H9 (cell line): ENCODE data around the gene PCDHGC3. TPM values are rescaled to one million over a fixed set of nuclear protein-coding genes. Genes with fewer than 3 reads are reported as not detected.

Source experiments
- DNase-seq: peaks from one replicate; pipeline ENCODE4 v3.0.0-alpha.2; 2017
- H2AFZ ChIP-seq: one replicate; pipeline ENCODE4 v1.6.1; 2013; ENCODE audit warnings: mild to moderate bottlenecking, low read length, control low read depth, moderate library complexity
- H2AK5ac ChIP-seq: 2 replicates; pipeline ENCODE4 v1.6.1; 2013; ENCODE audit warnings: low read length, control low read depth, mixed read lengths; ENCODE audit not compliant: insufficient read length
- H2BK120ac ChIP-seq: one replicate; pipeline ENCODE4 v1.6.1; 2013; ENCODE audit warnings: low read depth, mild to moderate bottlenecking, low read length, control low read depth, inconsistent platforms; ENCODE audit not compliant: poor library complexity, severe bottlenecking
- H2BK12ac ChIP-seq: 2 replicates; pipeline ENCODE4 v1.6.1; 2013; ENCODE audit warnings: low read length, control low read depth, mixed read lengths, low read depth; ENCODE audit not compliant: insufficient read length
- H2BK15ac ChIP-seq: 2 replicates; pipeline ENCODE4 v1.6.1; 2013; ENCODE audit warnings: low read depth, low read length, control low read depth
- H2BK20ac ChIP-seq: one replicate; pipeline ENCODE4 v1.6.1; 2013; ENCODE audit warnings: low read depth, mild to moderate bottlenecking, low read length, control low read depth, inconsistent platforms; ENCODE audit not compliant: poor library complexity, severe bottlenecking
- H2BK5ac ChIP-seq: 2 replicates; pipeline ENCODE4 v1.6.1; 2013; ENCODE audit warnings: low read length, control low read depth, mixed read lengths; ENCODE audit not compliant: insufficient read length
- H3K14ac ChIP-seq: 2 replicates; pipeline ENCODE4 v1.6.1; 2013; ENCODE audit warnings: low read length, control low read depth; ENCODE audit not compliant: insufficient read depth
- H3K18ac ChIP-seq: 2 replicates; pipeline ENCODE4 v1.6.1; 2013; ENCODE audit warnings: low read depth, mild to moderate bottlenecking, mixed read lengths, low read length, control low read depth; ENCODE audit not compliant: insufficient read length
- H3K23ac ChIP-seq: 2 replicates; pipeline ENCODE4 v1.6.1; 2013; ENCODE audit warnings: low read length, control low read depth, mixed read lengths, low read depth; ENCODE audit not compliant: insufficient read length
- H3K23me2 ChIP-seq: 2 replicates; pipeline ENCODE4 v1.6.1; 2013; ENCODE audit warnings: low read depth, mild to moderate bottlenecking, mixed read lengths, low read length, control low read depth; ENCODE audit not compliant: insufficient read length, poor library complexity, severe bottlenecking
- H3K27ac ChIP-seq: 2 replicates; pipeline ENCODE4 v1.5.1; 2013; ENCODE audit warnings: low read length, control low read depth, mixed read lengths, low read depth; ENCODE audit not compliant: insufficient read length
- H3K27me3 ChIP-seq: 2 replicates; pipeline ENCODE4 v1.6.1; 2013; ENCODE audit warnings: low read length, control low read depth, inconsistent platforms; ENCODE audit not compliant: insufficient read depth
- H3K4ac ChIP-seq: 2 replicates; pipeline ENCODE4 v1.6.1; 2013; ENCODE audit warnings: low read depth, mild to moderate bottlenecking, control low read depth, inconsistent platforms, low read length, moderate library complexity
- H3K4me1 ChIP-seq: 2 replicates; pipeline ENCODE4 v1.6.1; 2013; ENCODE audit warnings: low read length, control low read depth, inconsistent platforms; ENCODE audit not compliant: insufficient read depth
- H3K4me2 ChIP-seq: 2 replicates; pipeline ENCODE4 v1.6.1; 2013; ENCODE audit warnings: low read length, control low read depth, mixed read lengths; ENCODE audit not compliant: insufficient read length, insufficient read depth
- H3K56ac ChIP-seq: 2 replicates; pipeline ENCODE4 v1.6.1; 2013; ENCODE audit warnings: low read depth, mild to moderate bottlenecking, mixed read lengths, low read length, control low read depth; ENCODE audit not compliant: insufficient read length
- H3K79me1 ChIP-seq: 2 replicates; pipeline ENCODE4 v1.6.1; 2013; ENCODE audit warnings: low read depth, mild to moderate bottlenecking, moderate library complexity, low read length, control low read depth, inconsistent platforms; ENCODE audit not compliant: insufficient read depth, poor library complexity, severe bottlenecking
- H3K79me2 ChIP-seq: 2 replicates; pipeline ENCODE4 v1.6.1; 2013; ENCODE audit warnings: low read length, control low read depth, inconsistent platforms; ENCODE audit not compliant: insufficient read depth
- H3K9ac ChIP-seq: 2 replicates; pipeline ENCODE4 v1.6.1; 2013; ENCODE audit warnings: low read length, control low read depth, mixed read lengths; ENCODE audit not compliant: insufficient read length; ENCODE audit errors: extremely low read depth
- H3K9me3 ChIP-seq: one replicate; pipeline ENCODE4 v1.6.1; 2013; ENCODE audit warnings: low read depth, low read length, inconsistent platforms; ENCODE audit not compliant: control insufficient read depth
- H3T11ph ChIP-seq: one replicate; pipeline ENCODE4 v1.6.1; 2013; ENCODE audit warnings: mild to moderate bottlenecking, low read length, control low read depth, inconsistent platforms
- H4K20me1 ChIP-seq: one replicate; pipeline ENCODE4 v1.6.1; 2013; ENCODE audit not compliant: control insufficient read depth, insufficient read length, insufficient read depth
- H4K5ac ChIP-seq: 2 replicates; pipeline ENCODE4 v1.6.1; 2013; ENCODE audit warnings: low read depth, mild to moderate bottlenecking, mixed read lengths, low read length, control low read depth; ENCODE audit not compliant: insufficient read length
- H4K8ac ChIP-seq: replicated peaks from 2 replicates; pipeline ENCODE4 v1.6.1; 2013; ENCODE audit warnings: low read length, control low read depth, mixed read lengths, low read depth; ENCODE audit not compliant: insufficient read length
- H4K91ac ChIP-seq: 2 replicates; pipeline ENCODE4 v1.6.1; 2013; ENCODE audit warnings: low read depth, mild to moderate bottlenecking, moderate library complexity, mixed read lengths, low read length, control low read depth; ENCODE audit not compliant: insufficient read length
- H3K27ac Mint-ChIP-seq, 3 experiments: 2 replicates in 2 of 3; 3 replicates in 1 of 3; pipeline ENCODE4 v1.8.0; 2020 to 2021; ENCODE audit warnings: mixed read lengths in 3 of 3, mild to moderate bottlenecking in 1 of 3, moderate library complexity in 1 of 3
- H3K27me3 Mint-ChIP-seq: 2 replicates; pipeline ENCODE4 v1.8.0; 2021; ENCODE audit warnings: low read depth, mild to moderate bottlenecking, moderate library complexity, mixed read lengths
- H3K36me3 Mint-ChIP-seq, 3 experiments: 2 replicates in 2 of 3; 3 replicates in 1 of 3; pipeline ENCODE4 v1.8.0; 2020 to 2021; ENCODE audit warnings: low read depth in 3 of 3, mixed read lengths in 3 of 3; ENCODE audit not compliant: insufficient read depth in 1 of 3
- H3K4me1 Mint-ChIP-seq, 2 experiments: 2 replicates each; pipeline ENCODE4 v1.8.0; 2020; ENCODE audit warnings: mixed read lengths in 2 of 2
- H3K4me3 Mint-ChIP-seq, 2 experiments: 2 replicates in 1 of 2; 3 replicates in 1 of 2; pipeline ENCODE4 v1.8.0; 2020 to 2021; ENCODE audit warnings: mild to moderate bottlenecking in 2 of 2, mixed read lengths in 2 of 2, moderate library complexity in 1 of 2
- H3K9me3 Mint-ChIP-seq, 2 experiments: 2 replicates in 1 of 2; 3 replicates in 1 of 2; pipeline ENCODE4 v1.8.0; 2020; ENCODE audit warnings: mild to moderate bottlenecking in 2 of 2, mixed read lengths in 2 of 2, moderate library complexity in 1 of 2
- CTCF ChIP-seq: fragments of 200-600 bp; sonication (generic); conservative IDR thresholded peaks from 3 replicates; pipeline ENCODE4 v1.8.0; 2021; ENCODE audit warnings: antibody characterized with exemption, mild to moderate bottlenecking
- WGBS: extraction: QIAGEN DNeasy Blood & Tissue Kit; methylation state at CpG from one replicate; pipeline ENCODE4 v1.1.7; 2013; ENCODE audit warnings: missing lambda C conversion rate, low lambda C conversion rate, mixed read lengths; ENCODE audit not compliant: insufficient read length; ENCODE audit errors: extremely low coverage; 5-methylcytosine and 5-hydroxymethylcytosine counted together
- total RNA-seq: library from RNA; stranded (reverse); gene quantifications from 2 replicates; pipeline ENCODE4 v1.2.1, GENCODE V29; 2021

The PCDHGC3 gene
- total RNA-seq, 1 experiment from 2014 or later = 19.8 TPM

- no CpG with 5 or more reads among the region's 10 CpGs for WGBS
- no peaks in the 10 kb centered on the region for H4K20me1 ChIP-seq
- H4K8ac ChIP-seq = no peak overlapping the region
- H2BK20ac ChIP-seq = no peak overlapping the region
- Mint-ChIP-seq H3K27me3 (no peaks in the 10 kb centered on the region), H3K4me1 (peaks cover 5 to 9% of the 10 kb centered on the region in 2 experiments; a peak in 3 of 4 replicates), H3K4me3 (no peak overlapping the region; a peak in 2 of 5 replicates), H3K27ac (no peak overlapping the region; a peak in 1 of 7 replicates), H3K9me3 (peaks cover 11 to 14% of the 10 kb centered on the region in 2 experiments; a peak in 3 of 5 replicates), H3K36me3 (peaks cover 5 to 15% (median 13%) of the 10 kb centered on the region in 3 experiments; a peak in 5 of 7 replicates)
- no peak overlapping the region for H3K23ac ChIP-seq
- TF ChIP-seq CTCF = no peak
- no peak overlapping the region for H2AK5ac ChIP-seq
- H3K79me1 ChIP-seq = no peaks in the 10 kb centered on the region
- no peaks in the 10 kb centered on the region for H3K79me2 ChIP-seq
- no peak overlapping the region for H3K27ac ChIP-seq
- H3K4me2 ChIP-seq = no peak overlapping the region
- no peak overlapping the region for H3K4ac ChIP-seq
- H3K18ac ChIP-seq = no peak overlapping the region
- no peaks in the 10 kb centered on the region for H3K27me3 ChIP-seq
- no peak overlapping the region for H4K91ac ChIP-seq
- no peak overlapping the region for H2BK5ac ChIP-seq
- no peak overlapping the region for H4K5ac ChIP-seq
- H3K14ac ChIP-seq = no peak overlapping the region
- DNase-seq = no peak
- H2BK15ac ChIP-seq = no peak overlapping the region
- no peak overlapping the region for H2AFZ ChIP-seq
- no peaks in the 10 kb centered on the region for H3K23me2 ChIP-seq
- no peaks in the 10 kb centered on the region for H3K9me3 ChIP-seq
- H3K4me1 ChIP-seq = peaks cover 2% of the 10 kb centered on the region; the same call in 1 of the 2 replicates
- no peak overlapping the region for H3K56ac ChIP-seq
- no peak overlapping the region for H2BK12ac ChIP-seq
- H3K9ac ChIP-seq = no peak overlapping the region
- H3T11ph ChIP-seq = no peak overlapping the region
- H2BK120ac ChIP-seq = no peak overlapping the region
These were observed 36.2 kb upstream of the PCDHGC3 start for GRCh38 chr5:141439411-141440141.
